ENCODE data around the gene NPRL2.

DNA sequence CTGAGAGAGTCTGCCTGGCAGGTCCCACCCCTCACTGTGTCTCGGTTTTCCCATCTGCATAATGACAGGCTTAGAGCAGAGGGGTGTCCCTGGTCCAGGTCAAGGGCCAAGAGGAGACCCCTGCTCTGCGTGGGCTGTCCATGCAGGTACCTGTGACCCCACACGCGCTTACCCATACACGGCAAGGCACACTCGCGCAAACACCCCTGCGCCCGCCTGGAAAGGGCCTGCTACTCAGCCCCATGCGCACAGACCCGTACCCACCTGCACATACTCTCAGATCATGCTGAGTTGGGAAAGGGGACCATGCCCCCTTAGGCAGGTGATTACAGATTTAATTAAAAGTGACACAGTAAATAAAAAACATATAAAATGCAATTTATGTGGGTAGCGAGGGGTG is 32.1 kb upstream of the NPRL2 start:
- TF ChIP-seq, protein P1, sequence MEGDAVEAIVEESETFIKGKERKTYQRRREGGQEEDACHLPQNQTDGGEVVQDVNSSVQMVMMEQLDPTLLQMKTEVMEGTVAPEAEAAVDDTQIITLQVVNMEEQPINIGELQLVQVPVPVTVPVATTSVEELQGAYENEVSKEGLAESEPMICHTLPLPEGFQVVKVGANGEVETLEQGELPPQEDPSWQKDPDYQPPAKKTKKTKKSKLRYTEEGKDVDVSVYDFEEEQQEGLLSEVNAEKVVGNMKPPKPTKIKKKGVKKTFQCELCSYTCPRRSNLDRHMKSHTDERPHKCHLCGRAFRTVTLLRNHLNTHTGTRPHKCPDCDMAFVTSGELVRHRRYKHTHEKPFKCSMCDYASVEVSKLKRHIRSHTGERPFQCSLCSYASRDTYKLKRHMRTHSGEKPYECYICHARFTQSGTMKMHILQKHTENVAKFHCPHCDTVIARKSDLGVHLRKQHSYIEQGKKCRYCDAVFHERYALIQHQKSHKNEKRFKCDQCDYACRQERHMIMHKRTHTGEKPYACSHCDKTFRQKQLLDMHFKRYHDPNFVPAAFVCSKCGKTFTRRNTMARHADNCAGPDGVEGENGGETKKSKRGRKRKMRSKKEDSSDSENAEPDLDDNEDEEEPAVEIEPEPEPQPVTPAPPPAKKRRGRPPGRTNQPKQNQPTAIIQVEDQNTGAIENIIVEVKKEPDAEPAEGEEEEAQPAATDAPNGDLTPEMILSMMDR (IDR thresholded peaks at IDR 0.05; ENCODE audit: low read length), result no peak
- TF ChIP-seq EZH2 (optimal IDR thresholded peaks at IDR 0.05; ENCODE audit: low read depth, low read length) (no peak), EZH2phosphoT487 (IDR thresholded peaks at IDR 0.05; ENCODE audit: low read length) (no peak)

Data from MM.1S (cell line).